ENCODE results near the gene PTPN6. TPM values are rescaled to one million over a fixed set of nuclear protein-coding genes. Genes with fewer than 3 reads are reported as not detected.

Gene PTPN6
- total RNA-seq, 1 donor from 2014 or later, result 0.65 TPM

DNA sequence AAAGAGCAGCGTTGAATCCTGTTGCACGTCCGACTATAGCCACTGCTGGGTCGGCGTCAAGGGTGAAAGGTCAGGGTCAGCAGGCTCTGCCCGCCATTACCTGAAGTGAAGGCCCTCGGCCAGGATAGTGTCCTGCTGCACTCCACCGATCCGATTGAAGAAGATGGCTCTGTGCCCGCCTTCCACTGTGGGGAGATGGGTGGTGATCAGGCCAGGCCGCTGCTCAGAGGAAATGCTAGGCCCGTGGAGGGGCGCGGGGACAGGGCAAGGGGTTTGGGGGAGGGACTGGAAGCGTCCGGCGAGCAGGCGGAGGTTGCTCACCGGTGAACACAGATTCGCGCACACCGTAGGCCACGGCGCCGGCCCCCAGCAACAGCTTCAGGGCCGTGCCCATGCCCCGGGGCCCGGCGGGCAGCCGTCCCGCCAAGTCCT is 19.0 kb downstream of the PTPN6 start:
- TF ChIP-seq, protein P1, sequence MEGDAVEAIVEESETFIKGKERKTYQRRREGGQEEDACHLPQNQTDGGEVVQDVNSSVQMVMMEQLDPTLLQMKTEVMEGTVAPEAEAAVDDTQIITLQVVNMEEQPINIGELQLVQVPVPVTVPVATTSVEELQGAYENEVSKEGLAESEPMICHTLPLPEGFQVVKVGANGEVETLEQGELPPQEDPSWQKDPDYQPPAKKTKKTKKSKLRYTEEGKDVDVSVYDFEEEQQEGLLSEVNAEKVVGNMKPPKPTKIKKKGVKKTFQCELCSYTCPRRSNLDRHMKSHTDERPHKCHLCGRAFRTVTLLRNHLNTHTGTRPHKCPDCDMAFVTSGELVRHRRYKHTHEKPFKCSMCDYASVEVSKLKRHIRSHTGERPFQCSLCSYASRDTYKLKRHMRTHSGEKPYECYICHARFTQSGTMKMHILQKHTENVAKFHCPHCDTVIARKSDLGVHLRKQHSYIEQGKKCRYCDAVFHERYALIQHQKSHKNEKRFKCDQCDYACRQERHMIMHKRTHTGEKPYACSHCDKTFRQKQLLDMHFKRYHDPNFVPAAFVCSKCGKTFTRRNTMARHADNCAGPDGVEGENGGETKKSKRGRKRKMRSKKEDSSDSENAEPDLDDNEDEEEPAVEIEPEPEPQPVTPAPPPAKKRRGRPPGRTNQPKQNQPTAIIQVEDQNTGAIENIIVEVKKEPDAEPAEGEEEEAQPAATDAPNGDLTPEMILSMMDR (IDR thresholded peaks at IDR 0.05), result no peak
- no peaks in the 10 kb centered on the region for H3K9me3 Mint-ChIP-seq (ENCODE audit: low read depth)
- H3K4me1 Mint-ChIP-seq (ENCODE audit: low read depth), result peaks cover 33% of the 10 kb centered on the region
- H3K4me3 Mint-ChIP-seq (ENCODE audit: unreplicated experiment), result peak overlapping the region; percentile 100
- DNase-seq (ENCODE audit: low spot score), result no peak
- H3K36me3 Mint-ChIP-seq (ENCODE audit: low read depth), result peaks cover 15% of the 10 kb centered on the region
- H3K27me3 Mint-ChIP-seq (ENCODE audit: low read depth), result no peaks in the 10 kb centered on the region
- peak overlapping the region; percentile 100 for H3K27ac Mint-ChIP-seq (ENCODE audit: unreplicated experiment)

DNA sequence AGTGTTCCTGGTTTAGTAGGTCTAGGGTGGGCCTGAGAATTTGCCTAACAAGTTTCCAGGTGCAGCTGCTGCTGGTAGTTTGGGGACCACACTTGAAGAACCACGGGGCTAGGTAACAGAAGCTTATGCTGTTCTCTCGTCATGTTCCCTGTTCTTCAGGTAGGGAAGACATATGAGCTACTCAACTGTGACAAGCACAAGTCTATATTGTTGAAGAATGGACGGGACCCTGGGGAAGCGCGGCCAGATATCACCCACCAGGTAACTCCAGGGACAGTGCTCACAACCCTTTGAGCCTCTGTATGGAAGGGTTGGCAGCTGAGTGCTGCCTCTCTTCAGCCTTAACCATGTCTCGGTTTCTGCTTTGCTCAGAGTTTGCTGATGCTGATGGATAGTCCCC is 23.0 kb downstream of the PTPN6 start:
- TF ChIP-seq, protein P1 (IDR thresholded peaks at IDR 0.05), result no peak
- no peak overlapping the region for H3K4me3 Mint-ChIP-seq (ENCODE audit: unreplicated experiment)
- no peaks in the 10 kb centered on the region for H3K9me3 Mint-ChIP-seq (ENCODE audit: low read depth)
- no peak overlapping the region for H3K27ac Mint-ChIP-seq (ENCODE audit: unreplicated experiment)
- no peak for DNase-seq (ENCODE audit: low spot score)
- peaks cover 26% of the 10 kb centered on the region for H3K4me1 Mint-ChIP-seq (ENCODE audit: low read depth)
- peaks cover 15% of the 10 kb centered on the region for H3K36me3 Mint-ChIP-seq (ENCODE audit: low read depth)
- no peaks in the 10 kb centered on the region for H3K27me3 Mint-ChIP-seq (ENCODE audit: low read depth)

GRCh38 chr12:6975297-6976032 is 24.3 kb downstream of the PTPN6 start:
- TF ChIP-seq, protein P1 (IDR thresholded peaks at IDR 0.05), result no peak
- Mint-ChIP-seq H3K27me3 (ENCODE audit: low read depth) (no peaks in the 10 kb centered on the region), H3K9me3 (ENCODE audit: low read depth) (no peaks in the 10 kb centered on the region), H3K36me3 (ENCODE audit: low read depth) (peaks cover 17% of the 10 kb centered on the region), H3K4me1 (ENCODE audit: low read depth) (peaks cover 18% of the 10 kb centered on the region), H3K27ac (ENCODE audit: unreplicated experiment) (no peak overlapping the region), H3K4me3 (ENCODE audit: unreplicated experiment) (no peak overlapping the region)
- no peak for DNase-seq (ENCODE audit: low spot score)

GRCh38 chr12:6977653-6978052 is 26.5 kb downstream of the PTPN6 start:
- TF ChIP-seq, protein P1 (IDR thresholded peaks at IDR 0.05), result no peak
- peaks cover 1% of the 10 kb centered on the region for H3K4me1 Mint-ChIP-seq (ENCODE audit: low read depth)
- H3K27me3 Mint-ChIP-seq (ENCODE audit: low read depth), result no peaks in the 10 kb centered on the region
- no peak for DNase-seq (ENCODE audit: low spot score)
- no peak overlapping the region for H3K4me3 Mint-ChIP-seq (ENCODE audit: unreplicated experiment)
- no peaks in the 10 kb centered on the region for H3K9me3 Mint-ChIP-seq (ENCODE audit: low read depth)
- no peak overlapping the region for H3K27ac Mint-ChIP-seq (ENCODE audit: unreplicated experiment)
- H3K36me3 Mint-ChIP-seq (ENCODE audit: low read depth), result peaks cover 22% of the 10 kb centered on the region

DNA sequence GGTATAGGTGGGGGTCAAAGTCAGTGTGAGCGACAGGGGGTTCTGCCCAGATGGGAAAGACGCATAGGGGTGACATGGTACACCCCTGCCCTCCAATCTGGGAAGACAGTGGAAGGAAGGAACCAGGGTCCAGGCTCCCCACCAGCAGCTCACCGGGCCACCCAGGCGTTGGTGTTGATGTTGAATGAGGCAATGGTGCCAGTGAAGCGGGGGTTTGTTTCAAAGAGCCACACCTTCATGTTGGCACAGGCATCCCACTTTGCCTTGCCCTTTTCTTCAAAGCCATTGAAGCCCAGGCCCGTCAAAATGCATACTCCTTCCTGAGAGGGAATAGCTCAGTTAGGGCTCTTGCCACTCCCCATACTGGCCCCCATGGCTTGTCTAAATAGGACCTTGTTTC is 27.0 kb downstream of the PTPN6 start:
- Mint-ChIP-seq H3K4me3 (ENCODE audit: unreplicated experiment) (no peak overlapping the region), H3K27ac (ENCODE audit: unreplicated experiment) (no peak overlapping the region), H3K27me3 (ENCODE audit: low read depth) (no peaks in the 10 kb centered on the region), H3K36me3 (ENCODE audit: low read depth) (peaks cover 22% of the 10 kb centered on the region), H3K4me1 (ENCODE audit: low read depth) (no peaks in the 10 kb centered on the region), H3K9me3 (ENCODE audit: low read depth) (no peaks in the 10 kb centered on the region)
- TF ChIP-seq, protein P1 (IDR thresholded peaks at IDR 0.05), result no peak
- DNase-seq (ENCODE audit: low spot score), result no peak
